GM18508 (cell line): Measurements from ENCODE around the gene MRPL53.
"Not testable (repeated sequence)": the region's sequence is repeated elsewhere in the genome, so short reads cannot be mapped to it uniquely, and the experiment has no call there.

Source experiments
- ATAC-seq: cut with Tn5 transposase; IDR thresholded peaks from one replicate; pipeline ENCODE4 v1.9.1; 2021; ENCODE audit warnings: moderate number of reproducible peaks; ENCODE audit not compliant: insufficient read depth, unreplicated experiment

The MRPL53 gene

GRCh38 chr2:74482801-74483674, 10.6 kb upstream of the MRPL53 start, which contains the start of the genes CCDC142 and TTC31:
TSS of gene CCDC142 (minus strand) at chr2:74482998. CDS start at chr2:74482837, 161 bp downstream.
TSS of gene TTC31 (plus strand) at chr2:74483081. CDS start at chr2:74483096, 15 bp downstream.
- peak; percentile 76 for ATAC-seq

- peak; percentile 34 for ATAC-seq
Measured at GRCh38 chr2:74481961-74482800, 9.7 kb upstream of the MRPL53 start.

GRCh38 chr2:74481431-74481830, 9.0 kb upstream of the MRPL53 start:
- no peak for ATAC-seq

- ATAC-seq = no peak
Measured at GRCh38 chr2:74474899-74475298, 2.4 kb upstream of the MRPL53 start.

- ATAC-seq = no peak
Measured at GRCh38 chr2:74474481-74474880, 2.0 kb upstream of the MRPL53 start.

- no peak for ATAC-seq
Measured at GRCh38 chr2:74472945-74473258, 422 bp upstream of the MRPL53 start.

GRCh38 chr2:74471332-74472065, 981 bp downstream of the MRPL53 start:
- ATAC-seq = no peak

- ATAC-seq = not testable (repeated sequence)
Measured at GRCh38 chr2:74470742-74471141, 1.7 kb downstream of the MRPL53 start.

GRCh38 chr2:74464406-74464805, 8.1 kb downstream of the MRPL53 start:
- no peak for ATAC-seq

- ATAC-seq = no peak
Measured at GRCh38 chr2:74462786-74463105, 9.7 kb downstream of the MRPL53 start.

- ATAC-seq = no peak
Measured at GRCh38 chr2:74462054-74462785, 10.3 kb downstream of the MRPL53 start.

- ATAC-seq = no peak
Measured at GRCh38 chr2:74461187-74462053, 11.1 kb downstream of the MRPL53 start.

GRCh38 chr2:74460187-74460586, 12.3 kb downstream of the MRPL53 start:
- ATAC-seq = not testable (repeated sequence)

- not testable (repeated sequence) for ATAC-seq
Measured at GRCh38 chr2:74459503-74460118, 12.9 kb downstream of the MRPL53 start.

GRCh38 chr2:74458938-74459363, 13.5 kb downstream of the MRPL53 start:
- no peak for ATAC-seq

- peak; percentile 70 for ATAC-seq
Measured at GRCh38 chr2:74458132-74458937, 14.1 kb downstream of the MRPL53 start, which contains the start of gene WBP1. TSS of gene WBP1 (plus strand) at chr2:74458438. CDS start at chr2:74458603, 165 bp downstream.

- ATAC-seq = peak; percentile 17
Measured at GRCh38 chr2:74457549-74458131, 14.8 kb downstream of the MRPL53 start.
